Measurements from ENCODE around the gene PDXK.

PDXK gene

GRCh38 chr21:43726686-43727518 is 8.0 kb downstream of the PDXK start:
- no peak for ATAC-seq

- ATAC-seq: no peak
These were observed 8.7 kb downstream of the PDXK start for GRCh38 chr21:43727519-43728153.

GRCh38 chr21:43728154-43728466 is 9.2 kb downstream of the PDXK start:
- no peak for ATAC-seq

GRCh38 chr21:43728467-43729390 is 9.8 kb downstream of the PDXK start:
- peak; percentile 89 to 90 for ATAC-seq

- ATAC-seq: no peak
These were observed 12.5 kb downstream of the PDXK start for GRCh38 chr21:43731476-43731875.

GRCh38 chr21:43731891-43732711 is 13.2 kb downstream of the PDXK start:
- no peak for ATAC-seq

- ATAC-seq: no peak
These were observed 14.1 kb downstream of the PDXK start for GRCh38 chr21:43733060-43733459.

GRCh38 chr21:43733529-43734071 is 14.7 kb downstream of the PDXK start:
- ATAC-seq: peak; percentile 27 to 42

- peak; percentile 44 to 45 for ATAC-seq
These were observed 15.4 kb downstream of the PDXK start for GRCh38 chr21:43734131-43734927.

GRCh38 chr21:43734928-43735229 is 15.9 kb downstream of the PDXK start:
- no peak for ATAC-seq

- ATAC-seq: no peak
These were observed 16.5 kb downstream of the PDXK start for GRCh38 chr21:43735236-43736091.

- no peak for ATAC-seq
These were observed 17.4 kb downstream of the PDXK start for GRCh38 chr21:43736224-43736883.

- no peak for ATAC-seq
These were observed 18.4 kb downstream of the PDXK start for GRCh38 chr21:43737158-43737950.

GRCh38 chr21:43739621-43740435 is 20.9 kb downstream of the PDXK start:
- ATAC-seq: no peak

- peak in 1 of 2 donors; percentile 13 for ATAC-seq
These were observed 21.7 kb downstream of the PDXK start for GRCh38 chr21:43740497-43741156.

- no peak for ATAC-seq
These were observed 22.6 kb downstream of the PDXK start for GRCh38 chr21:43741423-43742096.

GRCh38 chr21:43743947-43744346 is 25.0 kb downstream of the PDXK start:
- ATAC-seq: no peak
